GM19467 (cell line): ENCODE measurements around the gene OR2F1.
"Not testable (repeated sequence)": the region's sequence is repeated elsewhere in the genome, so short reads cannot be mapped to it uniquely, and the experiment has no call there.

ENCODE experiments used
- ATAC-seq: cut with Tn5 transposase; IDR thresholded peaks from one replicate; pipeline ENCODE4 v1.9.1; 2021; ENCODE audit warnings: mild to moderate bottlenecking, moderate library complexity; ENCODE audit not compliant: unreplicated experiment

The OR2F1 gene

GRCh38 chr7:144006029-144006691 lies 51.5 kb downstream of the OR2F1 start:
- ATAC-seq = no peak

DNA sequence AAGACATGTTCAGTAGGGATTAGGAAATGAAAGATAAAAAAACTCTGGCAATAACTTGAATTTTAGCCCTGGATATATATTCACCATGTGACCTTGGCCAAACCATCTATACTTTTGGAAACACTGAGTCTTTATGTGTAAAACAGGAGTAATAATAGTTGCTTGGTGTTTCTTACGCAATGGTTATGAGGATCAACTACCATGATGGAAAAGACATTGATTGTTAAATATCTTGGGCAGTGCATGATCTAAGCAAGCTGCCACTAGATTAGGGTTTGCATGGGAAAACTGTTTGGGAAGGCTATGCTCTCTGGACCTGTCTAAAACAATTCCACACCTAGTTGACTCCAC lies 52.0 kb downstream of the OR2F1 start:
- ATAC-seq = no peak

- no peak for ATAC-seq
These were observed 54.7 kb downstream of the OR2F1 start for GRCh38 chr7:144009361-144009760.

- not testable (repeated sequence) for ATAC-seq
These were observed 55.4 kb downstream of the OR2F1 start for GRCh38 chr7:144010061-144010460.

GRCh38 chr7:144010821-144011220 lies 56.2 kb downstream of the OR2F1 start:
- ATAC-seq = not testable (repeated sequence)

DNA sequence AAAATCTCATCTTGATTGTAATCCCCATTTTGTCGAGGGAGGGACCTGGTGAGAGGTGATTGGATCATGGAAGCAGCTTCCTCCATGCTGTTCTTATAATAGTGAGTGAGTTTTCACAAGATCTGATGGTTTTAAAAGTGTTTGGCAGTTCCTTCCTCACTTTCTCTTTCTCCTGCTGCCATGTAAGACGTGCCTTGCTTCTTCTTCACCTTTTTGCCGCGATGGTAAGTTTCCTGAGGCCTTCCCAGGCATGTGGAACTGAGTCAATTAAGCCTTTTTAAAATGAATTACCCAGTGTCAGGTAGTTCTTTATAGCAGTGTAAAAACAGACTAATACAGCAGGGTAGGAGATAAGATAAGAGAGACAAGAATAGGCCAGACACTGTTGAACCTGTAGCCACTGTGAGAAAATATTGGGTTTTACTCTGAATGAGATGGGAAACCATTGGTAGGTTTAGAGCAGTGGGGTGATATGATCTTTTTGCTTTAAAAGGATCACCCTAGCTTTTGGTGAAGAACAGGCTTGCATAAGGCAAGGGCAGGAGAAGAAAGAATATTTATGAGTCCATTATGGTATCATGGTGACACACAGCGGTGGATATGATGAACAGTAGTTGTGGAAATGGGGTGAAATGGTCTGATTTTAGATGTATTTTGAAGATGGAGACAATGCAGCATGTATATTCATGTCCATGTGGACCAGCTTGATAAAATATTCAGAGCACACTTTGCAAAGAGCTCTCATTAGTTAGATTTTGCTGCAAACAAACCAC lies 57.0 kb downstream of the OR2F1 start:
- no peak for ATAC-seq
